ENCODE results near the gene CSRP1. TPM values are rescaled to one million over a fixed set of nuclear protein-coding genes. Genes with fewer than 3 reads are reported as not detected.

The CSRP1 gene
- total and polyA plus RNA-seq, 2 experiments from 2014 or later = 78.9 to 135 TPM

DNA sequence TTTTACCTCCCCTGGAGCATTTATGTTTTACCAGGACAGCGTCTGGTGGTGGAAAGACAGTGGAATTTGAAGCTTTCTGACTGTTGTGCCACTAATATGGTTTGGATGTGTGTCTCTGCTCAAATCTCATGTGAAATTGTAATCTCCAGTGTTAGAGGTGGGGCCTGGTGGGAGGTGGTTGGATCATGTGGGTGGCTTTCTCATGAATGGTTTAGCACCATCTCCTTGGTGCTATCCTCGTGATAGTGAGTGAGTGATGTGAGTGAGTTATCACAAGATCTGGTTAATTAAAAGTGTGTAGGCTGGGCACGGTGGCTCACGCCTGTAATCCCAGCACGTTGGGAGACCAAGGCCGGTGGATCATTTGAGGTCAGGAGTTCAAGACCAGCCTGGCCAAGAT, 61.6 kb downstream of the CSRP1 start:
- Histone ChIP-seq H3K9me3 (ENCODE audit: low read depth) (no peaks in the 10 kb centered on the region), H3K27me3 (no peaks in the 10 kb centered on the region), H3K4me1 (ENCODE audit: low read depth) (peaks cover 5% of the 10 kb centered on the region), H3K36me3 (no peaks in the 10 kb centered on the region), H3K4me3 (no peak overlapping the region), H3K27ac (no peak overlapping the region)
- TF ChIP-seq, protein P1, sequence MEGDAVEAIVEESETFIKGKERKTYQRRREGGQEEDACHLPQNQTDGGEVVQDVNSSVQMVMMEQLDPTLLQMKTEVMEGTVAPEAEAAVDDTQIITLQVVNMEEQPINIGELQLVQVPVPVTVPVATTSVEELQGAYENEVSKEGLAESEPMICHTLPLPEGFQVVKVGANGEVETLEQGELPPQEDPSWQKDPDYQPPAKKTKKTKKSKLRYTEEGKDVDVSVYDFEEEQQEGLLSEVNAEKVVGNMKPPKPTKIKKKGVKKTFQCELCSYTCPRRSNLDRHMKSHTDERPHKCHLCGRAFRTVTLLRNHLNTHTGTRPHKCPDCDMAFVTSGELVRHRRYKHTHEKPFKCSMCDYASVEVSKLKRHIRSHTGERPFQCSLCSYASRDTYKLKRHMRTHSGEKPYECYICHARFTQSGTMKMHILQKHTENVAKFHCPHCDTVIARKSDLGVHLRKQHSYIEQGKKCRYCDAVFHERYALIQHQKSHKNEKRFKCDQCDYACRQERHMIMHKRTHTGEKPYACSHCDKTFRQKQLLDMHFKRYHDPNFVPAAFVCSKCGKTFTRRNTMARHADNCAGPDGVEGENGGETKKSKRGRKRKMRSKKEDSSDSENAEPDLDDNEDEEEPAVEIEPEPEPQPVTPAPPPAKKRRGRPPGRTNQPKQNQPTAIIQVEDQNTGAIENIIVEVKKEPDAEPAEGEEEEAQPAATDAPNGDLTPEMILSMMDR (IDR thresholded peaks at IDR 0.05; ENCODE audit: low read depth, low read length) = no peak
- no peak for DNase-seq (ENCODE audit: low read depth in 1 of 2, low spot score in 1 of 2)

DNA sequence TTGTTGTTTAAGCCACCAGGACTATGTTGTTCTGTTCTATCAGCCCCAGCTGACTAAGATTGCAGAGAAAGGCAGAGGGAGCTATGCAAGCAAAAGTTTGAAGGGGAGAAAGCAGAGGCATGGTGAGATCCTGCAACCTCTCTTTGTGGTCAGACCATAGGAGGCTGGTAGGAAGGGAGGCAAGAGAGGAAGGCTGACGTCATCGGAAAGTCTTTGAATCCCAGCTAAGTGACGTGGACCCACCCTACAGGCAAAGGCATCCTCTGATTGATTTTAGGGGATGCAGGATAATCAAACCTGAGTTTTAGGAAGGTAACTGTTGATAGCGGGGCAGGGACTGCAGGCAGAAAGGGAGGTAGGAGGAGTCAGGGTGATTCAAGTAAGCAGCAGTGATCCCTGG, 62.1 kb downstream of the CSRP1 start:
- H3K9me3 ChIP-seq (ENCODE audit: low read depth) = no peaks in the 10 kb centered on the region
- peak in 1 of 2 donors; percentile 57 for DNase-seq (ENCODE audit: low read depth in 1 of 2, low spot score in 1 of 2)

DNA sequence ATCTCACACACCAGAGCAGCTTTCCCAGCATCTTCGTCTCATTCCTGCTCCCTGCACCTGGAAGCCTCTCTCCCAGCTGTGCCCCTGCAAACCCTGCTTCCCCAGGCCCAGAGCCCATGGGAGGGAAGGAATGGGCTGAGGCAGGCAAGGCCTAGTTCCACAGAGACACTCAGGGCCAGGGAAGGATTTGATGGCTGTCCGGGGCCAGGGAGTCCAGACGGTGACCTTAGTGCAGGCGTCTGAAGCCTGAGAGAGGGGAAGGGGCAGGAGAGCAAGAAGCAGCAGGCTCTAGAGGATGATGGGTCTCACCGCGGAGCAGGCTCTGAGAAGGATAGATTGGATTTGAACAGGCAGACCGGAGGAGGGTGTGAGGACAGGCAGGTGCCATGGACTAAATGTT, 63.2 kb downstream of the CSRP1 start:
- H3K27ac ChIP-seq = no peak overlapping the region
- no peaks in the 10 kb centered on the region for H3K9me3 ChIP-seq (ENCODE audit: low read depth)
- H3K4me1 ChIP-seq (ENCODE audit: low read depth) = peaks cover 11% of the 10 kb centered on the region
- no peaks in the 10 kb centered on the region for H3K27me3 ChIP-seq
- H3K4me3 ChIP-seq = no peak overlapping the region
- TF ChIP-seq, protein P1 (IDR thresholded peaks at IDR 0.05; ENCODE audit: low read depth, low read length) = no peak
- DNase-seq (ENCODE audit: low read depth in 1 of 2, low spot score in 1 of 2) = no peak
- H3K36me3 ChIP-seq = no peaks in the 10 kb centered on the region

More for the DNA sequence above, 62.1 kb downstream of the CSRP1 start:
- Histone ChIP-seq H3K4me3 (no peak overlapping the region), H3K27ac (no peak overlapping the region), H3K4me1 (ENCODE audit: low read depth) (peaks cover 7% of the 10 kb centered on the region), H3K36me3 (no peaks in the 10 kb centered on the region), H3K27me3 (no peaks in the 10 kb centered on the region)
- TF ChIP-seq, protein P1 (IDR thresholded peaks at IDR 0.05; ENCODE audit: low read depth, low read length) = peak; percentile 4

DNA sequence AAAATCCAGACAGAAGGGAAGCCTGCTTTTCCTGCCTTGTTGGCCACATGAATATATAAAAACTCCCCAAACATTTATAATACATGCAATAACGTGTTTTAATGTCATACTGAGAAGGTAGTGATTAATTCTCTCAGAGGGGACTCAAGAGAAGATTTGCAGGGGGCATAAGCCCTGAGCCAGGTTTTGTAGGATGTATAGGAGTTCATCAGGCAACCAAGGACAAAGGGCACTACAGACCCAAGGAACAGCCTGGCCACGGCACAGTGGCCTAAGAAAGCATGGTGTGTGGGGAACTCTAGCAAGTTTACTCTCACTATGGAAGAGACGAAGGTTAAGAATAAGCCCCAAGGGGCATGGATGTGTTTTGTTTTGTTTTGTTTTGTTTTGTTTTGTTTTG, 70.0 kb downstream of the CSRP1 start:
- Histone ChIP-seq H3K4me3 (no peak overlapping the region), H3K9me3 (ENCODE audit: low read depth) (no peaks in the 10 kb centered on the region), H3K4me1 (ENCODE audit: low read depth) (peaks cover 17% of the 10 kb centered on the region), H3K27me3 (no peaks in the 10 kb centered on the region), H3K36me3 (no peaks in the 10 kb centered on the region), H3K27ac (no peak overlapping the region)
- DNase-seq (ENCODE audit: low read depth in 1 of 2, low spot score in 1 of 2) = no peak
- TF ChIP-seq, protein P1 (IDR thresholded peaks at IDR 0.05; ENCODE audit: low read depth, low read length) = no peak

DNA sequence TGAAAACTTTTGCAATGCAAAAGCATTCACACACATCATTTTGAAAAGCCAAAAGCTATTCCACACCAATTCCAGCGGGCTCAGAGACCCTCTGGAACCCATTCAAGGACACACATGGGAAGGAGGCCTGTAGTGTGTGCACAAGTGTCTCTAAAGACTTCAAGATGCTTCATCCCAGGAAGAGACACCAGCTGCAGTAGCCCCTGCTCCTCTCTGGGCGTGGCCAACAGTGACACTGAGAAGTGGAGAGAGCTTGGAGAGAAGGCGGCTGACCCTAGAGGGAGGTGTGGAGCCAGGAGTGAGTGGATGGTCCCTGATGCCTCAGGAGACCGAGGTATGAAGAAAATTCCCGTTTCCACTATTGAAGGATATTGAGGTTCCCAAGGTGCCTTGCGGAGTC, 70.5 kb downstream of the CSRP1 start:
- DNase-seq (ENCODE audit: low read depth in 1 of 2, low spot score in 1 of 2) = peak in 1 of 2 donors; percentile 65
- Histone ChIP-seq H3K9me3 (ENCODE audit: low read depth) (no peaks in the 10 kb centered on the region), H3K27me3 (no peaks in the 10 kb centered on the region), H3K36me3 (no peaks in the 10 kb centered on the region), H3K4me1 (ENCODE audit: low read depth) (peaks cover 19% of the 10 kb centered on the region), H3K27ac (peak overlapping the region; percentile 4), H3K4me3 (no peak overlapping the region)
- TF ChIP-seq, protein P1 (IDR thresholded peaks at IDR 0.05; ENCODE audit: low read depth, low read length) = peak; percentile 20

DNA sequence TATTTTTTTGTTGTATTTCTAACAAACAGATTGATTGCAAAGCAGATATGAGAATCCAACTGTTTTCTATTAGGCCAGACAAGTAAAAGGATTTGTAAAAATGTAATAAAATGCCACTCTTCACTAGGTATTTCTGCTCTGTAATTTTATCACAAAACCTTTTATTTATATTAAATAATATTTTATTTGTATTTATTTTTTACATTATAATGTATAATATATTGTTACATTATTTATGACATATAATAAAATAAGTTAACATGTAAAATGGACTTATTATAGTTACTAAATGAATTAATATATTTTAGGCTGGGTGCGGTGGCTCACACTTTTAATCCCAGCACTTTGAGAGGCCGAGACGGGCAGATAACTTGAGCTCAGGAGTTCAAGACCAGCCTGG, 72.7 kb downstream of the CSRP1 start:
- no peak overlapping the region for H3K4me3 ChIP-seq
- H3K27ac ChIP-seq = no peak overlapping the region

More for the DNA sequence above, 72.7 kb downstream of the CSRP1 start:
- no peaks in the 10 kb centered on the region for H3K27me3 ChIP-seq
- no peak for DNase-seq (ENCODE audit: low read depth in 1 of 2, low spot score in 1 of 2)
- TF ChIP-seq, protein P1 (IDR thresholded peaks at IDR 0.05; ENCODE audit: low read depth, low read length) = no peak
- no peaks in the 10 kb centered on the region for H3K36me3 ChIP-seq
- H3K4me1 ChIP-seq (ENCODE audit: low read depth) = peaks cover 25% of the 10 kb centered on the region
- H3K9me3 ChIP-seq (ENCODE audit: low read depth) = no peaks in the 10 kb centered on the region

Data from cardiac muscle cell (in vitro differentiated cells and primary cell).